MM.1S (cell line): ENCODE results near the gene CALD1.

Experiments used
- CTCF ChIP-seq: fragments of 300-600 bp; sonication (generic); IDR thresholded peaks from 2 replicates; pipeline ENCODE4 v1.5.1; 2016; ENCODE audit warnings: antibody characterized with exemption, low read length, mixed read lengths
- EZH2 ChIP-seq: fragments of 300-600 bp; sonication (generic); optimal IDR thresholded peaks from 2 replicates; pipeline ENCODE3; 2017; ENCODE audit warnings: low read depth, mild to moderate bottlenecking, antibody characterized with exemption, low read length, mixed read lengths

DNA sequence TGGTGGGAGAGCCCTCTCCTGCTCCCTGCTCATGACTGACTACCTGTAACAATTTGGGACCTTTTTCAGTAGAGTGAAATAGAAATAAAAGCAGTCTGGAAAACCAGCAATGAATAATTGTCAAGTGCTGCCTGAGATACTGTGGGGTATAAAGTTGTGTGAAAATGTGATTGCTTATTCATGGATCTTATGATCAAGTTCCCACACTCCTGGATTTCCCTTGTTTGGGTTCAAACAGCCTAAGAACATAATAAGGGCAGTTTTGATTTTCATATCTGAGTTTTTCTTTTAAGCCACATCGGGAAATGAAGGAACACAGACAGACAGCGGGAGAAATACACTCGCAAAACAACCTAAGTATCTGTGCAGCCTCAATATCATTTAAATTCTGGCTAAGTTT lies 52.9 kb downstream of the CALD1 start:
- TF ChIP-seq CTCF (no peak), EZH2 (no peak)
